ENCODE results near the gene DARS2. TPM values are rescaled to one million over a fixed set of nuclear protein-coding genes. Genes with fewer than 3 reads are reported as not detected.

The DARS2 gene, protein sequence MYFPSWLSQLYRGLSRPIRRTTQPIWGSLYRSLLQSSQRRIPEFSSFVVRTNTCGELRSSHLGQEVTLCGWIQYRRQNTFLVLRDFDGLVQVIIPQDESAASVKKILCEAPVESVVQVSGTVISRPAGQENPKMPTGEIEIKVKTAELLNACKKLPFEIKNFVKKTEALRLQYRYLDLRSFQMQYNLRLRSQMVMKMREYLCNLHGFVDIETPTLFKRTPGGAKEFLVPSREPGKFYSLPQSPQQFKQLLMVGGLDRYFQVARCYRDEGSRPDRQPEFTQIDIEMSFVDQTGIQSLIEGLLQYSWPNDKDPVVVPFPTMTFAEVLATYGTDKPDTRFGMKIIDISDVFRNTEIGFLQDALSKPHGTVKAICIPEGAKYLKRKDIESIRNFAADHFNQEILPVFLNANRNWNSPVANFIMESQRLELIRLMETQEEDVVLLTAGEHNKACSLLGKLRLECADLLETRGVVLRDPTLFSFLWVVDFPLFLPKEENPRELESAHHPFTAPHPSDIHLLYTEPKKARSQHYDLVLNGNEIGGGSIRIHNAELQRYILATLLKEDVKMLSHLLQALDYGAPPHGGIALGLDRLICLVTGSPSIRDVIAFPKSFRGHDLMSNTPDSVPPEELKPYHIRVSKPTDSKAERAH
- 47.7 and 48.4 TPM in 2 replicates for total RNA-seq (2013; cell fraction: nucleolus; rRNA removed)
- 32.0 and 36.3 TPM in 2 replicates for total RNA-seq (2014; rRNA removed)
- 40.6 and 41.6 TPM in 2 replicates for total RNA-seq (2014; rRNA removed; fragmentation: Illumina TruSeq; extraction: Trizol)
- total RNA-seq (2021) = 32.7 and 35.4 TPM in 2 replicates
- polyA plus RNA-seq (2011; ENCODE audit: low read depth) = 11.6 TPM
- 65.9 and 80.4 TPM in 2 replicates for polyA plus RNA-seq (2011; rRNA removed)
- 40.6 and 43.9 TPM in 2 replicates for polyA plus RNA-seq (2011; cell fraction: cytosol; rRNA removed)
- 32.0 and 33.2 TPM in 2 replicates for polyA plus RNA-seq (2011; cell fraction: nucleus; rRNA removed)
- polyA plus RNA-seq (2012) = 13.2 and 18.8 TPM in 2 replicates
- polyA plus RNA-seq (2014; fragmentation: Illumina TruSeq; extraction: Trizol) = 50.4 and 60.4 TPM in 2 replicates
- 10 to 100 TPM; 23.9 to 25.2 TPM for polyA plus RNA-seq (2014; fragmentation: Nextera tagmentation; extraction: Ambion mirVana)
- polyA plus RNA-seq (2014; rRNA removed) = 29.4 and 34.0 TPM in 2 replicates
- 10 to 100 TPM; 64.2 to 69.7 TPM for polyA plus RNA-seq (2016; fragmentation: Nextera tagmentation; extraction: Ambion mirVana)
- polyA minus RNA-seq (2011; rRNA and poly(A)+ RNA removed) = 52.7 and 59.2 TPM in 2 replicates
- 17.9 and 21.3 TPM in 2 replicates for polyA minus RNA-seq (2011; cell fraction: cytosol; rRNA and poly(A)+ RNA removed)
- 19.6 and 33.3 TPM in 2 replicates for polyA minus RNA-seq (2011; cell fraction: nucleus; rRNA and poly(A)+ RNA removed)
- Bru-seq, nascent RNA = percentile 59 among the genes with signal in this experiment
- percentile 60 among the genes with signal in this experiment for BruChase-seq, experiment 1, labeled RNA remaining after a 6-hour chase
- BruChase-seq, experiment 2, labeled RNA remaining after a 2-hour chase = percentile 55 among the genes with signal in this experiment
- long read RNA-seq, experiment 1, transcript DARS2-201 (17 exons, 3,441 nt) = major isoform, 25 of 30 reads
- long read RNA-seq, experiment 1, partial matches to known transcripts = 1 of 30 reads
- long read RNA-seq, experiment 1, other reads (novel, unspliced or antisense) = 3 of 30 reads
- long read RNA-seq, experiment 2, transcript DARS2-208 (14 exons, 1,793 nt) = minor isoform, 8 of 169 reads
- long read RNA-seq, experiment 2, transcript DARS2-209 (16 exons, 3,057 nt) = minor isoform, 11 of 169 reads
- long read RNA-seq, experiment 2, transcript DARS2-201 (17 exons, 3,441 nt) = major isoform, 106 of 169 reads
- long read RNA-seq, experiment 2, partial matches to known transcripts = 25 of 169 reads
- long read RNA-seq, experiment 2, other reads (novel, unspliced or antisense) = 15 of 169 reads

GRCh38 chr1:173824315-173825081 is at the start of gene DARS2, which contains the start of gene CENPL:
DARS2 (plus strand) TSS chr1:173824673; CDS start chr1:173825230, 557 bp downstream.
CENPL (minus strand) TSS chr1:173824883; CDS start chr1:173811299, 13,584 bp downstream.
- BruUV-seq (replicated peaks) = TSS peak; percentile 95
- H3K4me3 ChIP-seq = peak within 1 kb of the TSS; percentile 92
- FAIRE-seq = peak; percentile 98
- peak within 1 kb of the TSS; percentile 93 for H3K9ac ChIP-seq (ENCODE audit: control insufficient read depth, insufficient read depth, low read length)
- peak within 1 kb of the TSS; percentile 48 for H3K4me2 ChIP-seq (ENCODE audit: control insufficient read depth, insufficient read depth)
- in situ Hi-C loops (cut with MboI) (loop anchor here (5.0 to 10.0 kb wide), 2 partner anchors 392 to 1080 kb away; no protein-coding TSS in a partner anchor), intact Hi-C loops (cut with micrococcal nuclease; ENCODE audit: unreplicated experiment) (loop anchor here (1.0 to 10.0 kb wide), 8 partner anchors 44 to 1170 kb away; partner anchors contain the start of genes CACYBP, KLHL20, PRDX6 and TNFSF4)
- peaks cover 50% of the 10 kb centered on the region for H3K79me2 ChIP-seq (ENCODE audit: control insufficient read depth, insufficient read depth, low read length)
- ChIA-PET POLR2A (interaction anchor here (0.7 to 2.9 kb wide), 6 partner anchors 40 to 348 kb away, joined by 3 to 17 read pairs (median 4); partner anchors contain the start of genes GAS5, KLHL20, PRDX6 and ZBTB37), CTCF (interaction anchor here (0.6 to 3.3 kb wide), 16 partner anchors 14 to 1093 kb away, joined by 3 to 25 read pairs (median 4); partner anchors contain the start of gene PRDX6), SMC1A (ENCODE audit: uncharacterized antibody, unreplicated experiment) (interaction anchor here (0.7 to 2.1 kb wide), 14 partner anchors 27 to 1079 kb away, joined by 3 to 11 read pairs (median 3); partner anchors contain the start of genes GAS5, KLHL20 and ZBTB37), RAD21 (ENCODE audit: unreplicated experiment) (interaction anchor here (0.6 to 4.9 kb wide), 16 partner anchors 9 to 1080 kb away, joined by 3 to 31 read pairs (median 3); partner anchors contain the start of genes GAS5, KLHL20 and ZBTB37)
- no peaks in the 10 kb centered on the region; the same call in 1 of the 2 replicates for H3K4me1 ChIP-seq (ENCODE audit: control insufficient read depth, insufficient read depth, low read length)
- peak; percentile 87 for ATAC-seq
- H3K27ac ChIP-seq (ENCODE audit: control insufficient read depth, insufficient read depth) = peak within 1 kb of the TSS; percentile 91
- peak; percentile 94 for DNase-seq (ENCODE audit: low read depth, low spot score)
- no peaks in the 10 kb centered on the region for H4K20me1 ChIP-seq (ENCODE audit: control insufficient read depth, insufficient read depth)
- WGBS (ENCODE audit: insufficient coverage, insufficient replicate concordance, low lambda C conversion rate, missing lambda C conversion rate) = under 1% methylated on average over 55 of the region's 55 CpGs
- H3K9me3 ChIP-seq (replicated peaks; ENCODE audit: control insufficient read depth, insufficient read depth, low read length) = no peaks in the 10 kb centered on the region
- no peaks in the 10 kb centered on the region; a peak in 2 of 4 replicates for H3K36me3 ChIP-seq (ENCODE audit: control insufficient read depth in 2 of 2, insufficient read depth in 2 of 2, low read length in 1 of 2)
- no peaks in the 10 kb centered on the region for H3K27me3 ChIP-seq (replicated peaks in 1 of 2; ENCODE audit: control insufficient read depth in 2 of 2, insufficient read depth in 2 of 2, low read length in 1 of 2)
- H2AFZ ChIP-seq (ENCODE audit: control insufficient read depth, low read depth, low read length) = peak within 1 kb of the TSS; percentile 87
- TF ChIP-seq SREBF2 (IDR thresholded peaks at IDR 0.05; ENCODE audit: low read length) (no peak), JUNB (IDR thresholded peaks at IDR 0.05) (peak; percentile 13; the same call in 1 of the 2 replicates), MTA3 (IDR thresholded peaks at IDR 0.05; ENCODE audit: borderline replicate concordance, low read length) (0 out of 2 replicates have a peak, but pooled peaks have one; percentile 1), HCFC1 (IDR thresholded peaks at IDR 0.05; ENCODE audit: low read length) (peak; percentile 84)
- TF ChIP-seq, protein P1, sequence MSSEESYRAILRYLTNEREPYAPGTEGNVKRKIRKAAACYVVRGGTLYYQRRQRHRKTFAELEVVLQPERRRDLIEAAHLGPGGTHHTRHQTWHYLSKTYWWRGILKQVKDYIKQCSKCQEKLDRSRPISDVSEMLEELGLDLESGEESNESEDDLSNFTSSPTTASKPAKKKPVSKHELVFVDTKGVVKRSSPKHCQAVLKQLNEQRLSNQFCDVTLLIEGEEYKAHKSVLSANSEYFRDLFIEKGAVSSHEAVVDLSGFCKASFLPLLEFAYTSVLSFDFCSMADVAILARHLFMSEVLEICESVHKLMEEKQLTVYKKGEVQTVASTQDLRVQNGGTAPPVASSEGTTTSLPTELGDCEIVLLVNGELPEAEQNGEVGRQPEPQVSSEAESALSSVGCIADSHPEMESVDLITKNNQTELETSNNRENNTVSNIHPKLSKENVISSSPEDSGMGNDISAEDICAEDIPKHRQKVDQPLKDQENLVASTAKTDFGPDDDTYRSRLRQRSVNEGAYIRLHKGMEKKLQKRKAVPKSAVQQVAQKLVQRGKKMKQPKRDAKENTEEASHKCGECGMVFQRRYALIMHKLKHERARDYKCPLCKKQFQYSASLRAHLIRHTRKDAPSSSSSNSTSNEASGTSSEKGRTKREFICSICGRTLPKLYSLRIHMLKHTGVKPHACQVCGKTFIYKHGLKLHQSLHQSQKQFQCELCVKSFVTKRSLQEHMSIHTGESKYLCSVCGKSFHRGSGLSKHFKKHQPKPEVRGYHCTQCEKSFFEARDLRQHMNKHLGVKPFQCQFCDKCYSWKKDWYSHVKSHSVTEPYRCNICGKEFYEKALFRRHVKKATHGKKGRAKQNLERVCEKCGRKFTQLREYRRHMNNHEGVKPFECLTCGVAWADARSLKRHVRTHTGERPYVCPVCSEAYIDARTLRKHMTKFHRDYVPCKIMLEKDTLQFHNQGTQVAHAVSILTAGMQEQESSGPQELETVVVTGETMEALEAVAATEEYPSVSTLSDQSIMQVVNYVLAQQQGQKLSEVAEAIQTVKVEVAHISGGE (CRISPR knock-in tag; IDR thresholded peaks at IDR 0.05) = no peak
- TF ChIP-seq, protein P2, sequence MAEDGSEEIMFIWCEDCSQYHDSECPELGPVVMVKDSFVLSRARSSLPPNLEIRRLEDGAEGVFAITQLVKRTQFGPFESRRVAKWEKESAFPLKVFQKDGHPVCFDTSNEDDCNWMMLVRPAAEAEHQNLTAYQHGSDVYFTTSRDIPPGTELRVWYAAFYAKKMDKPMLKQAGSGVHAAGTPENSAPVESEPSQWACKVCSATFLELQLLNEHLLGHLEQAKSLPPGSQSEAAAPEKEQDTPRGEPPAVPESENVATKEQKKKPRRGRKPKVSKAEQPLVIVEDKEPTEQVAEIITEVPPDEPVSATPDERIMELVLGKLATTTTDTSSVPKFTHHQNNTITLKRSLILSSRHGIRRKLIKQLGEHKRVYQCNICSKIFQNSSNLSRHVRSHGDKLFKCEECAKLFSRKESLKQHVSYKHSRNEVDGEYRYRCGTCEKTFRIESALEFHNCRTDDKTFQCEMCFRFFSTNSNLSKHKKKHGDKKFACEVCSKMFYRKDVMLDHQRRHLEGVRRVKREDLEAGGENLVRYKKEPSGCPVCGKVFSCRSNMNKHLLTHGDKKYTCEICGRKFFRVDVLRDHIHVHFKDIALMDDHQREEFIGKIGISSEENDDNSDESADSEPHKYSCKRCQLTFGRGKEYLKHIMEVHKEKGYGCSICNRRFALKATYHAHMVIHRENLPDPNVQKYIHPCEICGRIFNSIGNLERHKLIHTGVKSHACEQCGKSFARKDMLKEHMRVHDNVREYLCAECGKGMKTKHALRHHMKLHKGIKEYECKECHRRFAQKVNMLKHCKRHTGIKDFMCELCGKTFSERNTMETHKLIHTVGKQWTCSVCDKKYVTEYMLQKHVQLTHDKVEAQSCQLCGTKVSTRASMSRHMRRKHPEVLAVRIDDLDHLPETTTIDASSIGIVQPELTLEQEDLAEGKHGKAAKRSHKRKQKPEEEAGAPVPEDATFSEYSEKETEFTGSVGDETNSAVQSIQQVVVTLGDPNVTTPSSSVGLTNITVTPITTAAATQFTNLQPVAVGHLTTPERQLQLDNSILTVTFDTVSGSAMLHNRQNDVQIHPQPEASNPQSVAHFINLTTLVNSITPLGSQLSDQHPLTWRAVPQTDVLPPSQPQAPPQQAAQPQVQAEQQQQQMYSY (CRISPR knock-in tag; IDR thresholded peaks at IDR 0.05) = no peak

Measured in GM12878 (cell line).